Left lung (tissue), 10 donors: ENCODE data around the gene CFAP91. TPM values are rescaled to one million over a fixed set of nuclear protein-coding genes. Genes with fewer than 3 reads are reported as not detected.
"Not testable (repeated sequence)": the region's sequence is repeated elsewhere in the genome, so short reads cannot be mapped to it uniquely, and the experiment has no call there.

Experiments used
- ATAC-seq: fragments of 200-7000 bp; cut with Tn5 transposase; one replicate; pipeline ENCODE4 v1.9.1; 2020; ENCODE audit warnings: moderate library complexity
- DNase-seq, 4 donors: peaks; one replicate each; pipeline ENCODE4 v3.0.0-alpha.2; 2013 to 2020
- H3K27ac ChIP-seq, 2 donors: fragments of 200-600 bp; sonication (generic) in 1 of 2; one replicate each; pipeline versions ENCODE4 v1.5.0 to v1.8.0; 2020 to 2021
- H3K27me3 ChIP-seq, 2 donors: fragments of 200-600 bp; sonication (generic) in 1 of 2; one replicate each; pipeline versions ENCODE4 v1.5.0 to v1.8.0; 2020 to 2021
- H3K36me3 ChIP-seq, 2 donors: fragments of 200-600 bp; sonication (generic) in 1 of 2; one replicate each; pipeline versions ENCODE4 v1.5.0 to v1.8.0; 2020 to 2021
- H3K4me1 ChIP-seq, 2 donors: fragments of 200-600 bp; one replicate each; pipeline ENCODE4 v1.8.0; 2021
- H3K4me3 ChIP-seq, 2 donors: fragments of 200-600 bp; sonication (generic) in 1 of 2; one replicate each; pipeline versions ENCODE4 v1.5.0 to v1.8.0; 2020 to 2021; ENCODE audit warnings: mild to moderate bottlenecking in 1 of 2
- H3K9me3 ChIP-seq, 2 donors: fragments of 200-600 bp; sonication (generic) in 1 of 2; one replicate each; pipeline versions ENCODE4 v1.5.0 to v1.8.0; 2020 to 2021
- intact Hi-C, 2 donors: fragments of 100-400 bp; cut with DNase I; formaldehyde crosslinking; loops; one replicate each; pipeline versions ENCODE4 v1.11.2 to v1.14.2; 2022
- polyA plus RNA-seq, 6 donors: library from polyadenylated mRNA; unstranded; fragments of 120-200 nt; gene quantifications; one replicate each; pipeline ENCODE4 v1.2.1, GENCODE V29; 2013; ENCODE audit not compliant: insufficient read length in 6 of 6
- total RNA-seq, 2 donors: library from RNA; stranded (reverse); fragmentation: NEBNext Ultra II Directional; extraction: Animal tissue kit (Norgen Biotek cat#: 25700); gene quantifications; one replicate each; pipeline ENCODE4 v1.2.1, GENCODE V29; 2021
- TF ChIP-seq, protein P1 (sequence below), 2 donors: fragments of 200-600 bp; sonication (generic) in 1 of 2; IDR thresholded peaks; one replicate each; pipeline versions ENCODE4 v1.5.0 to v1.8.0; 2021; ENCODE audit warnings: antibody characterized with exemption in 2 of 2
- donor health status: DM: no; HTN: yes; CAD: no.
- donor health status: DM: no; HTN: no; CAD: no.

The CFAP91 gene
- total and polyA plus RNA-seq, 8 donors, result 1.1 to 12.9 (median 7.7) TPM

- H3K4me1 ChIP-seq, result peaks cover 12 to 21% of the 10 kb centered on the region in 2 donors
- DNase-seq (no peak), ATAC-seq (no peak)
- H3K9me3 ChIP-seq, result no peaks in the 10 kb centered on the region
- H3K4me3 ChIP-seq, result peak overlapping the region; percentile 55 to 72
- TF ChIP-seq, protein P1, sequence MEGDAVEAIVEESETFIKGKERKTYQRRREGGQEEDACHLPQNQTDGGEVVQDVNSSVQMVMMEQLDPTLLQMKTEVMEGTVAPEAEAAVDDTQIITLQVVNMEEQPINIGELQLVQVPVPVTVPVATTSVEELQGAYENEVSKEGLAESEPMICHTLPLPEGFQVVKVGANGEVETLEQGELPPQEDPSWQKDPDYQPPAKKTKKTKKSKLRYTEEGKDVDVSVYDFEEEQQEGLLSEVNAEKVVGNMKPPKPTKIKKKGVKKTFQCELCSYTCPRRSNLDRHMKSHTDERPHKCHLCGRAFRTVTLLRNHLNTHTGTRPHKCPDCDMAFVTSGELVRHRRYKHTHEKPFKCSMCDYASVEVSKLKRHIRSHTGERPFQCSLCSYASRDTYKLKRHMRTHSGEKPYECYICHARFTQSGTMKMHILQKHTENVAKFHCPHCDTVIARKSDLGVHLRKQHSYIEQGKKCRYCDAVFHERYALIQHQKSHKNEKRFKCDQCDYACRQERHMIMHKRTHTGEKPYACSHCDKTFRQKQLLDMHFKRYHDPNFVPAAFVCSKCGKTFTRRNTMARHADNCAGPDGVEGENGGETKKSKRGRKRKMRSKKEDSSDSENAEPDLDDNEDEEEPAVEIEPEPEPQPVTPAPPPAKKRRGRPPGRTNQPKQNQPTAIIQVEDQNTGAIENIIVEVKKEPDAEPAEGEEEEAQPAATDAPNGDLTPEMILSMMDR (IDR thresholded peaks at IDR 0.05), result no peak
- H3K27ac ChIP-seq, result peak overlapping the region; percentile 95 to 99
- H3K36me3 ChIP-seq, result peaks cover 0 to 25% of the 10 kb centered on the region in 2 donors
- no peaks in the 10 kb centered on the region for H3K27me3 ChIP-seq
- intact Hi-C loops, result loop anchor here in 1 of 2 donors (10.0 kb wide), 1 partner anchor 83 kb away; the partner anchor contains the start of gene PLA1A
These were observed 25.2 kb upstream of the CFAP91 start for GRCh38 chr3:119677641-119677934.

GRCh38 chr3:119678209-119678608 lies 24.6 kb upstream of the CFAP91 start:
- H3K27me3 ChIP-seq, ATAC-seq, DNase-seq, H3K9me3 ChIP-seq: not testable (repeated sequence)
- Histone ChIP-seq H3K4me3 (peak overlapping the region in 1 of 2 donors; percentile 55), H3K4me1 (peaks cover 12 to 21% of the 10 kb centered on the region in 2 donors), H3K36me3 (peaks cover 0 to 19% of the 10 kb centered on the region in 2 donors), H3K27ac (peak overlapping the region in 1 of 2 donors; percentile 95)
- intact Hi-C loops, result loop anchor here in 1 of 2 donors (10.0 kb wide), 1 partner anchor 83 kb away; the partner anchor contains the start of gene PLA1A

- H3K9me3 ChIP-seq, result no peaks in the 10 kb centered on the region
- TF ChIP-seq, protein P1 (IDR thresholded peaks at IDR 0.05), result no peak
- DNase-seq (no peak), ATAC-seq (no peak)
- H3K27me3 ChIP-seq, result no peaks in the 10 kb centered on the region
- intact Hi-C loops, result loop anchor here in 1 of 2 donors (10.0 kb wide), 1 partner anchor 85 kb away; the partner anchor contains the start of gene PLA1A
- H3K27ac ChIP-seq, result peak overlapping the region in 1 of 2 donors; percentile 14
- H3K36me3 ChIP-seq, result peaks cover 0 to 3% of the 10 kb centered on the region in 2 donors
- no peak overlapping the region for H3K4me3 ChIP-seq
- peaks cover 12 to 21% of the 10 kb centered on the region in 2 donors for H3K4me1 ChIP-seq
These were observed 22.9 kb upstream of the CFAP91 start for GRCh38 chr3:119679874-119680273.

DNA sequence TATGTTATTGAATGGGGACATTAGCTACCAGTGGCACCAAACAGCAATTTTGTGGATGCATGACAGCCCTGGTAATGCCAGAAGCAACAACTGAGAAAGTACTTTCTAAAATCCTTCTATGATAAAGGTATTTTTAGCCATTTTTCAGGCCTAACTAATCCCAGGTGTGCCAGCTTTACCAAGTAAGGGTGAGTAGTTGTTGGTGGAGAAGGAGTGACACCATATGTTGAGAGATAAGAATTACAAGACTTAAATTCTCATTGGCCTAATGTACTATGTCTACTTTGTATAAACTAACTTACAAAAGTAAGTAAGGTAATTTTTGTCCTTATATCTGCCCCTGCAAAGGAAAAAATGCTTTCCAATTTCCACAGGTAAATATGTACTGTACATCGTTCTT lies 21.5 kb upstream of the CFAP91 start:
- no peak for DNase-seq
- intact Hi-C loops, result no loop called here
- Histone ChIP-seq H3K4me1 (peaks cover 6 to 10% of the 10 kb centered on the region in 2 donors), H3K4me3 (no peak overlapping the region), H3K36me3 (no peaks in the 10 kb centered on the region), H3K27me3 (no peaks in the 10 kb centered on the region), H3K9me3 (no peaks in the 10 kb centered on the region), H3K27ac (no peak overlapping the region)
- ATAC-seq, result peak; percentile 17
- TF ChIP-seq, protein P1 (IDR thresholded peaks at IDR 0.05), result peak; percentile 14 to 42

DNA sequence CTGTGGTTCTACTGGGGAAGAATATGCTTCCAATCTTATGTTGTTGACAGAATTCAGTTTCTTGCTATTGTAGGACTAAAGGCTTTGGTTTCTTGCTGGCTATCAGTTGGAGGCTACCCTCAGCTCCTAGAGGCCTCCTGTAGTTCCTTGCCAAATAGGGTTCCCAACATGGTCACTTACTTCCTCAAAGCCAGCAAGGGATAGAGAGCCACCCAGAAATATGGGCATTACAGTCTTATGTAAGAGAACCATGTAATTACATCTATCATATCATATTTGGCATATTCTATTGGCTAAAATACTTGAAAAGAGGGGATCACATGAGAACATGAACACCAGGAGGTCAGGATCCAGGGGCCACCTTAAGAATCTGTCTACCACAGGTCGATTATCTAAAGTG lies 19.4 kb upstream of the CFAP91 start:
- no peaks in the 10 kb centered on the region for H3K4me1 ChIP-seq
- intact Hi-C loops, result no loop called here
- H3K9me3 ChIP-seq, result no peaks in the 10 kb centered on the region
- H3K27me3 ChIP-seq, result no peaks in the 10 kb centered on the region
- H3K4me3 ChIP-seq, result no peak overlapping the region
- no peak overlapping the region for H3K27ac ChIP-seq
- ATAC-seq, result no peak
- TF ChIP-seq, protein P1 (IDR thresholded peaks at IDR 0.05), result no peak
- H3K36me3 ChIP-seq, result no peaks in the 10 kb centered on the region
- DNase-seq, result no peak
